MM.1S (cell line): ENCODE measurements around the gene C1QTNF5.

Source experiments
- DNase-seq: peaks from one replicate; pipeline ENCODE4 v3.0.0-alpha.2; 2015
- H2AFZ ChIP-seq: fragments of 300-600 bp; sonication (generic); 2 replicates; pipeline ENCODE4 v1.6.0; 2016; ENCODE audit warnings: antibody characterized with exemption, low read length
- H3F3A ChIP-seq: fragments of 300-600 bp; sonication (generic); 2 replicates; pipeline ENCODE4 v1.6.1; 2016; ENCODE audit warnings: mild to moderate bottlenecking, antibody characterized with exemption, low read length, moderate library complexity, mixed read lengths; ENCODE audit not compliant: insufficient read depth
- H3K27ac ChIP-seq: fragments of 300-600 bp; sonication (generic); 2 replicates; pipeline ENCODE4 v1.5.1; 2016; ENCODE audit warnings: mild to moderate bottlenecking, low read length
- H3K27me3 ChIP-seq: fragments of 300-600 bp; sonication (generic); replicated peaks from 2 replicates; pipeline ENCODE4 v1.6.0; 2016; ENCODE audit warnings: low read length; ENCODE audit not compliant: insufficient read depth
- H3K36me3 ChIP-seq: fragments of 300-600 bp; sonication (generic); replicated peaks from 2 replicates; pipeline ENCODE4 v1.6.1; 2016; ENCODE audit warnings: mild to moderate bottlenecking, low read length, mixed read lengths; ENCODE audit not compliant: insufficient read depth
- H3K4me1 ChIP-seq: fragments of 300-600 bp; sonication (generic); 2 replicates; pipeline ENCODE4 v1.6.1; 2016; ENCODE audit warnings: low read length, mixed read lengths
- H3K4me2 ChIP-seq: fragments of 300-600 bp; sonication (generic); 2 replicates; pipeline ENCODE4 v1.6.0; 2016; ENCODE audit warnings: low read depth, low read length
- H3K4me3 ChIP-seq: fragments of 300-600 bp; sonication (generic); 2 replicates; pipeline ENCODE4 v1.5.1; 2016; ENCODE audit warnings: low read length, mixed read lengths
- H3K79me2 ChIP-seq: fragments of 300-600 bp; sonication (generic); 2 replicates; pipeline ENCODE4 v1.6.1; 2016; ENCODE audit warnings: mixed run types, low read length, mixed read lengths
- H3K9ac ChIP-seq: fragments of 300-600 bp; sonication (generic); 2 replicates; pipeline ENCODE4 v1.6.1; 2016; ENCODE audit warnings: low read length, mixed read lengths
- H3K9me2 ChIP-seq: fragments of 300-600 bp; sonication (generic); replicated peaks from 2 replicates; pipeline ENCODE4 v1.6.1; 2016; ENCODE audit warnings: mild to moderate bottlenecking, low read length, mixed read lengths; ENCODE audit not compliant: insufficient read depth
- H3K9me3 ChIP-seq: fragments of 300-600 bp; sonication (generic); replicated peaks from 2 replicates; pipeline ENCODE4 v1.6.1; 2016; ENCODE audit warnings: mild to moderate bottlenecking, low read length, mixed read lengths; ENCODE audit not compliant: insufficient read depth
- H4K20me1 ChIP-seq: fragments of 300-600 bp; sonication (generic); 2 replicates; pipeline ENCODE4 v1.6.1; 2016; ENCODE audit warnings: mild to moderate bottlenecking, low read length, moderate library complexity, mixed read lengths; ENCODE audit not compliant: insufficient read depth
- CTCF ChIP-seq: fragments of 300-600 bp; sonication (generic); IDR thresholded peaks from 2 replicates; pipeline ENCODE4 v1.5.1; 2016; ENCODE audit warnings: antibody characterized with exemption, low read length, mixed read lengths
- EZH2 ChIP-seq: fragments of 300-600 bp; sonication (generic); optimal IDR thresholded peaks from 2 replicates; pipeline ENCODE3; 2017; ENCODE audit warnings: low read depth, mild to moderate bottlenecking, antibody characterized with exemption, low read length, mixed read lengths
- EZH2phosphoT487 ChIP-seq: fragments of 300-600 bp; sonication (generic); IDR thresholded peaks from 2 replicates; pipeline ENCODE4 v1.6.1; 2018; ENCODE audit warnings: antibody characterized with exemption, low read length

Gene C1QTNF5

GRCh38 chr11:119300198-119300964 lies 40.3 kb downstream of the C1QTNF5 start:
- Histone ChIP-seq H4K20me1 (no peaks in the 10 kb centered on the region), H3K4me3 (no peak overlapping the region), H3K4me2 (no peak overlapping the region), H2AFZ (no peak overlapping the region), H3K9me2 (no peaks in the 10 kb centered on the region), H3K36me3 (no peaks in the 10 kb centered on the region), H3K27me3 (no peaks in the 10 kb centered on the region), H3K27ac (no peak overlapping the region), H3K9ac (no peak overlapping the region), H3K79me2 (no peaks in the 10 kb centered on the region), H3K9me3 (no peaks in the 10 kb centered on the region), H3K4me1 (no peaks in the 10 kb centered on the region), H3F3A (no peaks in the 10 kb centered on the region)
- DNase-seq: no peak
- TF ChIP-seq EZH2phosphoT487: no peak
- TF ChIP-seq EZH2: no peak
- no peak for TF ChIP-seq CTCF

- Histone ChIP-seq H4K20me1 (no peaks in the 10 kb centered on the region), H3K4me2 (no peak overlapping the region), H3K4me1 (no peaks in the 10 kb centered on the region), H3K27me3 (no peaks in the 10 kb centered on the region), H3K9ac (no peak overlapping the region), H3K9me3 (no peaks in the 10 kb centered on the region), H3K9me2 (no peaks in the 10 kb centered on the region), H3F3A (no peaks in the 10 kb centered on the region), H3K4me3 (no peak overlapping the region), H3K36me3 (no peaks in the 10 kb centered on the region), H3K27ac (no peak overlapping the region), H2AFZ (no peak overlapping the region), H3K79me2 (no peaks in the 10 kb centered on the region)
- no peak for TF ChIP-seq CTCF
- no peak for TF ChIP-seq EZH2phosphoT487
- TF ChIP-seq EZH2: no peak
- no peak for DNase-seq
Measured at GRCh38 chr11:119299416-119299815, 41.3 kb downstream of the C1QTNF5 start.

GRCh38 chr11:119298726-119299125 lies 42.0 kb downstream of the C1QTNF5 start:
- no peak overlapping the region for H3K4me3 ChIP-seq
- H3K9me2 ChIP-seq: no peaks in the 10 kb centered on the region
- no peaks in the 10 kb centered on the region for H3F3A ChIP-seq
- no peak for DNase-seq
- no peaks in the 10 kb centered on the region for H3K4me1 ChIP-seq
- H2AFZ ChIP-seq: no peak overlapping the region
- TF ChIP-seq EZH2 (no peak), CTCF (no peak)
- no peaks in the 10 kb centered on the region for H3K36me3 ChIP-seq
- no peaks in the 10 kb centered on the region for H3K79me2 ChIP-seq
- no peaks in the 10 kb centered on the region for H3K9me3 ChIP-seq
- no peak overlapping the region for H3K9ac ChIP-seq
- H3K4me2 ChIP-seq: no peak overlapping the region
- H4K20me1 ChIP-seq: no peaks in the 10 kb centered on the region
- H3K27me3 ChIP-seq: no peaks in the 10 kb centered on the region
- H3K27ac ChIP-seq: no peak overlapping the region
